Stimulated activated CD8-positive, alpha-beta memory T cell treated with anti-CD3 and anti-CD28 coated beads, Interleukin-4, amount 100 ng/mL, for 4 hours (primary cell): ENCODE results near the gene SLC4A2.
A peak's percentile ranks its signal among the peaks of the same experiment; 100 is the strongest.
"Not testable (repeated sequence)": the region's sequence is repeated elsewhere in the genome, so short reads cannot be mapped to it uniquely, and the experiment has no call there.

Source experiments
- DNase-seq, 2 donors: peaks; one replicate each; pipeline ENCODE4 v3.0.0-alpha.2; 2020; ENCODE audit warnings: low read depth in 2 of 2, low spot score in 1 of 2

The SLC4A2 gene

GRCh38 chr7:151025924-151026671 is 33.3 kb upstream of the SLC4A2 start:
- no peak for DNase-seq

DNA sequence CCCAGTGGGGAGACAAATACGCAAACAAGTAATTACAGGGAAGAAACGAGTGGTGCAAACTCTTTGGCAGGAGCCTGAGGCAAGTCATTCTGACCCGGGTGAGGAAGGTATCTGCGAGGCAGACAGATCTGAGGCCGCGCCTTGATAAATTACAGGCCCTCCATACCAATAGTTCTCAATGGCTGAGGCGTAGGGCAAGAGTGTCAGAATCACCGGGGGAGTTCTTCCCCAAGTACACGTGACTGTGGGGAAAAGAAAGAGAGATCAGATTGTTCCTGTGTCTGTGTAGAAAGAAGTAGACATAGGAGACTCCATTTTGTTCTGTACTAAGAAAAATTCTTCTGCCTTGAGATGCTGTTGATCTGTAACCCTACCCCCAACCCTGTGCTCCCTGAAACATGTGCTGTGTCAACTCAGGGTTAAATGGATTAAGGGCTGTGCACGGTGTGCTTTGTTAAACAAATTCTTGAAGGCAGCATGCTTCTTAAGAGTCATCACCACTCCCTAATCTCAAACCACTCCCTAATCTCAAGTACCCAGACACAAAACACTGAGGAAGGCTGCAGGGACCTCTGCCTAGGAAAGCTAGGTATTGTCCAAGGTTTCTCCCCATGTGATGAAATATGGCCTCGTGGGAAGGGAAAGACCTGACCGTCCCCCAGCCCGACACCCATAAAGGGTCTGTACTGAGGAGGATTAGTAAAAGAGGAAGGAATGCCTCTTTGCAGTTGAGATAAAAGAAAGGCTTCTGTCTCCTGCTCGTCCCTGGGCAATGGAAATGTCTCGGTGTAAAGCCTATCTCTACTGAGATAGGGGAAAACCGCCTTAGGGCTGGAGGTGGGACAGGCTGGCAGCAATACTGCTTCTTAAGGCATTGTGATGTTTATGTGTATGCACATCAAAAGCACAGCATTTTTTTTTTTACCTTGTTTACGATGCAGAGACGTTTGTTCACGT is 32.3 kb upstream of the SLC4A2 start:
- DNase-seq: not testable (repeated sequence)

DNA sequence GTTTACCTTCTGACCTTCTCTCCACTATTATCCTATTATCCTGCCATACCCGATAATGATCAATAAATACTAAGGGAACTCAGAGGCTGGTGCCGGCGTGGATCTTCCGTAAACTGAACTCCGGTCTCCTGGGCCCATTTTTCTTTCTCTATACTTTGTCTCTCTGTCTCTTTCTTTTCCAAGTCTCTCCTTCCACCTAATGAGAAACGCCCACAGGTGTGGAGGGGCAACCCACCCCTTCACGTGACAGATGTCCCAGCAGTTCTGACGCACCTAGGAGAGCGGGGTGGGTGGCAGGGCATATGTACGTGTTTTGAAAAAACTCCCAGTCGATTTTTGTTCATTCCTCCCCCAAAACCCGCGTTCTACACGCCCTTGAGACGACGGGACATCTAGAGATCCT is 31.7 kb upstream of the SLC4A2 start:
- peak in 1 of 2 donors; percentile 27 for DNase-seq

GRCh38 chr7:151028131-151028947 is 31.1 kb upstream of the SLC4A2 start, which contains the start of gene ABCB8:
Gene ABCB8, plus strand, starts transcription at chr7:151028450. Its CDS starts 66 bp downstream, at chr7:151028516.
- DNase-seq: peak; percentile 95 to 96

GRCh38 chr7:151028948-151029501 is 30.4 kb upstream of the SLC4A2 start:
- no peak for DNase-seq

DNA sequence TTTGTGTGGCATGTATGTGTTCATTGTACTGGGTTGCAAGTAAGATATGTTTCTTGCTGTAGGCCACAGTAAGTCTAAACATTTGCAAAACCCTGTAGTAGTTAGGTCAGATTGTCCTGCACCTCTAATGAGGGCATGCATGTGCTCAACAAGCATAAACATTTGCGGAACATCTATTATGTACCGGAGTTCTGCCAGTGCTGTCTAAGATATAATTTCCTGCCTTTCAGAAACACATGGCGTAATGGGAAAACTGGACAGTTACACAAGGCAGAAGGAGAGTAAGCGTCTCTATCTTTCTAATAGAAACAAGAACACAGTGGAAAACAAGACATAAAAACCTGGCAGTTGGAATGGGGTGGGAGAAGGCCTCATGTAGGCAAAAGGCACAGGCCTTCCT is 28.4 kb upstream of the SLC4A2 start:
- DNase-seq: no peak

GRCh38 chr7:151032936-151033863 is 26.2 kb upstream of the SLC4A2 start:
- DNase-seq: no peak

DNA sequence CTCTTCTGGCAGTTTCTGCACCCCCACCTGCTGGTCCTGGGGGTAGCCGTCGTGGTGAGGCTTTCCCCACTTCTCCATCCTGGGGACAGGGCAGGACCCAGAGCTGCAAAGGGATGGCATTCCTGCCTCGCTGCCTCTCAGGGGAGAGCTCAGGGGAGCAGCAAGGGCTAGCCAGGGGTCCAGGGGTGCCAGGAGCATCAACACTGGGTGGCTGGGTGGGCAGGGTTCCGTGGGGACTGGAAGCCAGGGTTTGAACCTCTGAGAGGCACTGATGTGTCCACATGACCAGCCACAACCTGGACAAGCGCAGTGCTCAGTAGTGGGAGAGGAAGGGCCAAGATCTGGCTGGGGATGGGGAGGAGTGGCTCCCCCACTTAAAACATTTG is 25.5 kb upstream of the SLC4A2 start:
- no peak for DNase-seq

DNA sequence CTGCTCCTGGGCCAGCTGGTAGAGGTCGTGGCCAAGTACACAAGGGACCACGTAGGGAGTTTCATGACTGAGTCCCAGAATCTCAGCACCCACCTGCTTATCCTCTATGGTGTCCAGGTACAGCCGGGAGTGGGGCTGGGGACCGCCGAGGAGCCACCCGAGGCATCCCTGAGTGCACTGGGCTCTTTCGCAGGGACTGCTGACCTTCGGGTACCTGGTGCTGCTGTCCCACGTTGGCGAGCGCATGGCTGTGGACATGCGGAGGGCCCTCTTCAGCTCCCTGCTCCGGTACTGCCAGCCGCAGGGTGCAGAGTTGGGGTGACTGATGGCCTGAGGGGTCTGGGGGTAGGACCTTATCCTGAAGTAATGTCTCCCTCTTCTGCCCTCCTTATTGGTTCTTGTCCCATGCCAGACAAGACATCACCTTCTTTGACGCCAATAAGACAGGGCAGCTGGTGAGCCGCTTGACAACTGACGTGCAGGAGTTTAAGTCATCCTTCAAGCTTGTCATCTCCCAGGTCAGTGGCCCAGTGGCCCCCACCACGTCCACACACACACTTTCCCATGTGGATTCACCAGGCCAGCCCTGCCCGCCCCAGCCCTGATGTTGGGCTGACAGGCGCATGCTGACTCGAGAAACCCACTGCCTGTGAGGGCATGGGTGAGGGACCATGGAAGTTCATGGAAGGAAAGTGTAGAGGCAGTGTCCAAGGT is 24.9 kb upstream of the SLC4A2 start:
- no peak for DNase-seq

GRCh38 chr7:151035026-151035717 is 24.2 kb upstream of the SLC4A2 start:
- no peak for DNase-seq

- no peak for DNase-seq
Observed at GRCh38 chr7:151035902-151036301, 23.5 kb upstream of the SLC4A2 start.

GRCh38 chr7:151038951-151039849 is 20.2 kb upstream of the SLC4A2 start:
- peak in 1 of 2 donors; percentile 66 for DNase-seq

- no peak for DNase-seq
Observed at GRCh38 chr7:151039850-151040548, 19.4 kb upstream of the SLC4A2 start.

DNA sequence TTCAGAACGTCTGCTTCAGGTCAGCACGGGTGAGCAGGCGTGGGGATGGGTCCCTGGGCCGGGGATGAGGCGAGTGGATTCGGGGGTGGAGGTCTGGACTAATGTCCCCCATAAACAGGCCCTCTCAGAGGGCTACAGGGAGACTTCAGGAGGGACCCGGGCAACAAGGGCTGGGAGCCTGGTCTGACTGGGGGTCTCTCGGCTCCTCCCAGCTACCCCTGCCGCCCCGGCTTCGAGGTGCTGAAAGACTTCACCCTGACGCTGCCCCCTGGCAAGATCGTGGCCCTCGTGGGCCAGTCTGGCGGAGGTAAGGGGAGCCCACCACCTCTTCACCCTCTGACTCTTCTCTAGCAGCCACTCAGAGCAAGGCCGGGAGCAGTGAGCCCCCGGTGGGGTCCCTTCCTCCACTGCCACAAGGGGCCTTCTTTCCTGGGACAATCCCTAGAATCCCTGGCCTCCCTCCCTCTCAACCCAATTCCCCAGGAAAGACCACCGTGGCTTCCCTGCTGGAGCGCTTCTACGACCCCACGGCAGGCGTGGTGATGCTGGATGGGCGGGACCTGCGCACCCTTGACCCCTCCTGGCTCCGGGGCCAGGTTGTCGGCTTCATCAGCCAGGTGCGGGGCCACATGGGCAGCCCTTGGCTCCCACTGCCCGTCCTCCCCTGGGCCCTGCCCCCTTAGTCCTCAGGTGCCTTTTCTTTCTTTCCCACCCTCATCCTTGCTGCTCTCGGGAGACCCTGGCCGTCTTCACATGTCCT is 18.6 kb upstream of the SLC4A2 start:
- DNase-seq: no peak

GRCh38 chr7:151043449-151043848 is 15.9 kb upstream of the SLC4A2 start:
- not testable (repeated sequence) for DNase-seq

- DNase-seq: no peak
Observed at GRCh38 chr7:151043959-151044358, 15.4 kb upstream of the SLC4A2 start.
